Prostate gland (tissue), 2 donors: ENCODE measurements around the gene SEC16B. TPM values are rescaled to one million over a fixed set of nuclear protein-coding genes. Genes with fewer than 3 reads are reported as not detected.

Experiments used
- DNase-seq: peaks from one replicate; pipeline ENCODE4 v3.0.0-alpha.2; 2019; ENCODE audit warnings: low spot score
- H3K27ac ChIP-seq, 2 donors: fragments of 200-600 bp; sonication (generic); 2 replicates each; pipeline ENCODE4 v1.5.1; 2017 to 2019
- H3K27me3 ChIP-seq: fragments of 200-600 bp; sonication (generic); replicated peaks from 2 replicates; pipeline ENCODE4 v1.5.1; 2019; ENCODE audit not compliant: insufficient read depth
- H3K36me3 ChIP-seq, 2 donors: fragments of 200-600 bp; sonication (generic); 1 replicate in 1 of 2; 2 replicates in 1 of 2; pipeline versions ENCODE4 v1.5.1 to v1.8.1; 2017 to 2019
- H3K4me1 ChIP-seq: fragments of 200-600 bp; sonication (generic); replicated peaks from 2 replicates; pipeline ENCODE4 v1.5.1; 2019
- H3K4me3 ChIP-seq, 2 donors: fragments of 200-600 bp; sonication (generic); 2 replicates each; pipeline ENCODE4 v1.5.1; 2017 to 2019
- H3K9me3 ChIP-seq: fragments of 200-600 bp; sonication (generic); 2 replicates; pipeline ENCODE4 v1.5.1; 2017
- POLR2A ChIP-seq: fragments of 450-650 bp; IDR thresholded peaks from one replicate; pipeline ENCODE4 v1.6.1; 2016; ENCODE audit warnings: antibody characterized with exemption, mild to moderate bottlenecking
- POLR2AphosphoS5 ChIP-seq: sonication (generic); formaldehyde crosslinking; IDR thresholded peaks from one replicate; pipeline ENCODE4 v1.6.1; 2017; ENCODE audit warnings: antibody characterized with exemption
- WGBS: methylation state at CpG from one replicate; pipeline ENCODE4 v1.1.5; 2018; 5-methylcytosine and 5-hydroxymethylcytosine counted together
- intact Hi-C: fragments of 100-400 bp; cut with DNase I; formaldehyde crosslinking; loops from one replicate; pipeline ENCODE4 v1.14.2; 2022
- total RNA-seq, 2 donors: library from RNA; depleted of rRNA; stranded (reverse); fragments of >200 nt; gene quantifications; one replicate each; pipeline ENCODE4 v1.1.0, GENCODE V29; 2016
- TF ChIP-seq, protein P1 (sequence below), 4 experiments: fragments of 200-600 bp in 2 of 4; fragments of 450-650 bp in 2 of 4; sonication (generic) in 2 of 4; IDR thresholded peaks; 1 replicate in 3 of 4; 2 replicates in 1 of 4; pipeline ENCODE4 v1.5.1; 2016 to 2019; ENCODE audit warnings: antibody characterized with exemption in 4 of 4, mild to moderate bottlenecking in 2 of 4, moderate library complexity in 2 of 4

The SEC16B gene
- total RNA-seq, 2 donors from 2014 or later, result 2.7 to 3.2 TPM

DNA sequence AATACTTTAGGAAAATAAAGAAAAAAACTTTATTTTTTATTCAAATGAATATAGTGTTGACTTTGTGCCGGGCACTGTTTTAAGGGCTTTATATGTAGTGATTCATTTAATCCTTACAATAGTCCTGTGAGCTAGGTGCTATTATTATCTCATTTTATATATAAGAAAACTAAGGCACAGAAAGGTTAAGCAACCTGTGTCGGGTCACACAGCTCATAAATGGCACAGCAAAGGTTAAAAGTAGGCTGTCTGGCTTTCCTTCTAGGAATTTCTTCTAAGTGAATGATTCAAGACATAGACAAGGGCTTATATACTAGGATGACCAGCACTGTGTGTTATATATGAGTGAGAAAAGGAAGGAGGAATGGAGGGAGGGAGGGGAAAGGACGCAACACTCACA is 35.4 kb downstream of the SEC16B start:
- H3K4me1 ChIP-seq, result no peaks in the 10 kb centered on the region
- no peaks in the 10 kb centered on the region for H3K27me3 ChIP-seq
- 96% methylated on average over 3 of the region's 3 CpGs for WGBS
- no peak overlapping the region for H3K4me3 ChIP-seq
- H3K27ac ChIP-seq, result no peak overlapping the region
- TF ChIP-seq POLR2A, result no peak
- DNase-seq, result no peak
- intact Hi-C loops, result no loop called here
- no peaks in the 10 kb centered on the region for H3K36me3 ChIP-seq
- H3K9me3 ChIP-seq, result no peaks in the 10 kb centered on the region

- Histone ChIP-seq H3K4me3 (no peak overlapping the region), H3K9me3 (no peaks in the 10 kb centered on the region), H3K36me3 (no peaks in the 10 kb centered on the region), H3K4me1 (no peaks in the 10 kb centered on the region), H3K27ac (no peak overlapping the region), H3K27me3 (no peaks in the 10 kb centered on the region)
- no peak for DNase-seq
- intact Hi-C loops, result no loop called here
- 90% methylated on average over 1 of the region's 1 CpG for WGBS
- TF ChIP-seq, protein P1, sequence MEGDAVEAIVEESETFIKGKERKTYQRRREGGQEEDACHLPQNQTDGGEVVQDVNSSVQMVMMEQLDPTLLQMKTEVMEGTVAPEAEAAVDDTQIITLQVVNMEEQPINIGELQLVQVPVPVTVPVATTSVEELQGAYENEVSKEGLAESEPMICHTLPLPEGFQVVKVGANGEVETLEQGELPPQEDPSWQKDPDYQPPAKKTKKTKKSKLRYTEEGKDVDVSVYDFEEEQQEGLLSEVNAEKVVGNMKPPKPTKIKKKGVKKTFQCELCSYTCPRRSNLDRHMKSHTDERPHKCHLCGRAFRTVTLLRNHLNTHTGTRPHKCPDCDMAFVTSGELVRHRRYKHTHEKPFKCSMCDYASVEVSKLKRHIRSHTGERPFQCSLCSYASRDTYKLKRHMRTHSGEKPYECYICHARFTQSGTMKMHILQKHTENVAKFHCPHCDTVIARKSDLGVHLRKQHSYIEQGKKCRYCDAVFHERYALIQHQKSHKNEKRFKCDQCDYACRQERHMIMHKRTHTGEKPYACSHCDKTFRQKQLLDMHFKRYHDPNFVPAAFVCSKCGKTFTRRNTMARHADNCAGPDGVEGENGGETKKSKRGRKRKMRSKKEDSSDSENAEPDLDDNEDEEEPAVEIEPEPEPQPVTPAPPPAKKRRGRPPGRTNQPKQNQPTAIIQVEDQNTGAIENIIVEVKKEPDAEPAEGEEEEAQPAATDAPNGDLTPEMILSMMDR (IDR thresholded peaks at IDR 0.05), result no peak
- no peak for TF ChIP-seq POLR2AphosphoS5
- TF ChIP-seq POLR2A, result no peak
These were observed 36.0 kb downstream of the SEC16B start for GRCh38 chr1:177933881-177934280.

- no peak overlapping the region for H3K27ac ChIP-seq
- WGBS, result 82% methylated on average over 8 of the region's 8 CpGs
- H3K36me3 ChIP-seq, result no peaks in the 10 kb centered on the region
- TF ChIP-seq POLR2A, result no peak
- TF ChIP-seq, protein P1 (IDR thresholded peaks at IDR 0.05), result no peak
- no peak for TF ChIP-seq POLR2AphosphoS5
- no peak for DNase-seq
- H3K9me3 ChIP-seq, result no peaks in the 10 kb centered on the region
- no peaks in the 10 kb centered on the region for H3K4me1 ChIP-seq
- H3K27me3 ChIP-seq, result no peaks in the 10 kb centered on the region
- intact Hi-C loops, result no loop called here
- H3K4me3 ChIP-seq, result no peak overlapping the region
These were observed 37.7 kb downstream of the SEC16B start for GRCh38 chr1:177932123-177932522.

GRCh38 chr1:177928952-177929351 is 40.9 kb downstream of the SEC16B start:
- Histone ChIP-seq H3K4me1 (no peaks in the 10 kb centered on the region), H3K4me3 (no peak overlapping the region), H3K27me3 (no peaks in the 10 kb centered on the region), H3K27ac (no peak overlapping the region), H3K9me3 (no peaks in the 10 kb centered on the region), H3K36me3 (no peaks in the 10 kb centered on the region)
- intact Hi-C loops, result no loop called here
- no peak for TF ChIP-seq POLR2A
- 88% methylated on average over 2 of the region's 2 CpGs for WGBS
- no peak for DNase-seq

GRCh38 chr1:177928194-177928593 is 41.7 kb downstream of the SEC16B start:
- no peaks in the 10 kb centered on the region for H3K9me3 ChIP-seq
- no peak overlapping the region for H3K4me3 ChIP-seq
- no peak overlapping the region for H3K27ac ChIP-seq
- H3K27me3 ChIP-seq, result no peaks in the 10 kb centered on the region
- no peaks in the 10 kb centered on the region for H3K4me1 ChIP-seq
- WGBS, result 78% methylated on average over 2 of the region's 2 CpGs
- intact Hi-C loops, result no loop called here
- no peak for DNase-seq
- no peaks in the 10 kb centered on the region for H3K36me3 ChIP-seq
- TF ChIP-seq POLR2A, result no peak
- no peak for TF ChIP-seq POLR2AphosphoS5
- TF ChIP-seq, protein P1 (IDR thresholded peaks at IDR 0.05), result no peak

DNA sequence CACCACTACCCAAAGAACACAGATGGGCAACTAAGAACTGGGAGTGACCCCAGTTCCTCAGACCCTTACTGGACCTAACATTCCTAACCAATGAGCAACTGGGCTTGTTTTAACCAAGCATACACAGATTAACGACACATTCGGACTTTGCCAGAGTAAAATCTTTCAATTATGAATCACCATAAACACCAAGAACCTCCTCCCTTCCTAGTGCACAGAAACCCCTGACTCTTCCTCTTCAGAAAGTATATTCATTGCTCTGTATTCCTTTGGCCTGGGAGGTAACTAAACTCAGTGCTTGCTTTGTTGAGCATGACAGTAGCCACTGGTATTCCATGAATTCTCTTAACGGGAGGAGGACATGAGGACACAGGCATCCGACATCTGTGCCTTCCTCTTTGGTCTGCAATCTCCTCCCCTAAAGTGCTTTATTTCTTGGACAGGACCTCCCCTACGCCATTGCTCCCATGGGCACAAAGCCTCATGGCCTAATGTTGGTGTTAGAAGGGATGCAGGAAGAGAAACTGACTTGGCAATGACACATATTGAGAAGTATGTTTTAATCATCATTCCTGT is 42.7 kb downstream of the SEC16B start:
- Histone ChIP-seq H3K4me3 (no peak overlapping the region), H3K9me3 (no peaks in the 10 kb centered on the region), H3K36me3 (no peaks in the 10 kb centered on the region), H3K27ac (no peak overlapping the region), H3K4me1 (no peaks in the 10 kb centered on the region), H3K27me3 (no peaks in the 10 kb centered on the region)
- TF ChIP-seq POLR2AphosphoS5 (no peak), POLR2A (no peak)
- TF ChIP-seq, protein P1 (IDR thresholded peaks at IDR 0.05), result no peak
- WGBS, result 68% methylated on average over 5 of the region's 5 CpGs
- DNase-seq, result no peak
- intact Hi-C loops, result no loop called here
